OCI-LY1 (cell line): ENCODE results near the gene FETUB.

Experiments
- CTCF ChIP-seq: fragments of 200-600 bp; sonication (generic), shearing (Covaris generic); IDR thresholded peaks from 2 replicates; pipeline ENCODE4 v1.5.1; 2017; ENCODE audit warnings: mild to moderate bottlenecking, antibody characterized with exemption, low read length, moderate library complexity, mixed read lengths
- EZH2 ChIP-seq: fragments of 200-600 bp; sonication (generic), shearing (Covaris generic); IDR thresholded peaks from 2 replicates; pipeline ENCODE4 v1.8.0; 2017; ENCODE audit warnings: borderline replicate concordance, mixed run types, mild to moderate bottlenecking, antibody characterized with exemption, low read length, moderate library complexity, mixed read lengths

GRCh38 chr3:186642014-186642413 lies 1.8 kb downstream of the FETUB start:
- TF ChIP-seq CTCF (no peak), EZH2 (no peak)
